Breast epithelium (tissue), 4 donors: Measurements from ENCODE around the gene AGAP1. TPM values are rescaled to one million over a fixed set of nuclear protein-coding genes. Genes with fewer than 3 reads are reported as not detected.

Experiments used
- DNase-seq, 2 donors: peaks; one replicate each; pipeline ENCODE4 v3.0.0-alpha.2; 2019; ENCODE audit warnings: low spot score in 2 of 2
- H3K27ac ChIP-seq, 2 donors: fragments of 200-600 bp; sonication (generic) in 1 of 2; one replicate each; pipeline ENCODE4 v1.5.1; 2016 to 2019; ENCODE audit warnings: mild to moderate bottlenecking in 1 of 2
- H3K27me3 ChIP-seq, 2 donors: fragments of 200-600 bp; sonication (generic) in 1 of 2; one replicate each; pipeline versions ENCODE4 v1.5.1 to v1.6.0; 2017 to 2019; ENCODE audit warnings: control low read depth in 1 of 2, mild to moderate bottlenecking in 1 of 2
- H3K36me3 ChIP-seq: fragments of 200-600 bp; one replicate; pipeline ENCODE4 v1.5.1; 2019
- H3K4me1 ChIP-seq, 2 donors: fragments of 200-600 bp; sonication (generic); one replicate each; pipeline ENCODE4 v1.5.1; 2016 to 2019; ENCODE audit warnings: control low read depth in 1 of 2
- H3K4me3 ChIP-seq, 3 donors: fragments of 200-600 bp; sonication (generic); 1 replicate in 2 of 3; 2 replicates in 1 of 3; pipeline ENCODE4 v1.5.1; 2016 to 2019; ENCODE audit warnings: mild to moderate bottlenecking in 3 of 3, moderate library complexity in 2 of 3
- H3K9me3 ChIP-seq, 2 donors: fragments of 200-600 bp; sonication (generic) in 1 of 2; one replicate each; pipeline ENCODE4 v1.5.1; 2016 to 2019; ENCODE audit warnings: control low read depth in 1 of 2
- POLR2A ChIP-seq: fragments of 450-650 bp; IDR thresholded peaks from one replicate; pipeline ENCODE4 v1.6.1; 2016; ENCODE audit warnings: antibody characterized with exemption, mild to moderate bottlenecking, moderate library complexity
- POLR2AphosphoS5 ChIP-seq, 3 donors: sonication (generic); formaldehyde crosslinking; IDR thresholded peaks; one replicate each; pipeline ENCODE4 v1.6.1; 2017; ENCODE audit warnings: antibody characterized with exemption in 3 of 3
- intact Hi-C: fragments of 100-400 bp; cut with DNase I; formaldehyde crosslinking; loops from one replicate; pipeline ENCODE4 v1.15.1; 2023; ENCODE audit warnings: low total_unique reads
- total RNA-seq, 3 donors: library from RNA; depleted of rRNA; stranded (reverse); fragments of >200 nt; gene quantifications; one replicate each; pipeline ENCODE4 v1.1.0, GENCODE V29; 2016
- TF ChIP-seq, protein P1 (sequence below), 3 donors: fragments of 450-650 bp; IDR thresholded peaks; one replicate each; pipeline ENCODE4 v1.5.1; 2016 to 2017; ENCODE audit warnings: antibody characterized with exemption in 3 of 3, mild to moderate bottlenecking in 3 of 3, moderate library complexity in 3 of 3

Gene AGAP1
- total RNA-seq, 3 donors from 2014 or later = 19.7 to 27.1 (median 25.9) TPM

GRCh38 chr2:235598026-235598425 is 104.2 kb downstream of the AGAP1 start:
- intact Hi-C loops = no loop called here
- H3K4me1 ChIP-seq = peaks cover 0 to 2% of the 10 kb centered on the region in 2 donors
- DNase-seq = no peak
- H3K4me3 ChIP-seq = no peak overlapping the region
- no peaks in the 10 kb centered on the region for H3K27me3 ChIP-seq
- H3K36me3 ChIP-seq = no peaks in the 10 kb centered on the region
- TF ChIP-seq, protein P1, sequence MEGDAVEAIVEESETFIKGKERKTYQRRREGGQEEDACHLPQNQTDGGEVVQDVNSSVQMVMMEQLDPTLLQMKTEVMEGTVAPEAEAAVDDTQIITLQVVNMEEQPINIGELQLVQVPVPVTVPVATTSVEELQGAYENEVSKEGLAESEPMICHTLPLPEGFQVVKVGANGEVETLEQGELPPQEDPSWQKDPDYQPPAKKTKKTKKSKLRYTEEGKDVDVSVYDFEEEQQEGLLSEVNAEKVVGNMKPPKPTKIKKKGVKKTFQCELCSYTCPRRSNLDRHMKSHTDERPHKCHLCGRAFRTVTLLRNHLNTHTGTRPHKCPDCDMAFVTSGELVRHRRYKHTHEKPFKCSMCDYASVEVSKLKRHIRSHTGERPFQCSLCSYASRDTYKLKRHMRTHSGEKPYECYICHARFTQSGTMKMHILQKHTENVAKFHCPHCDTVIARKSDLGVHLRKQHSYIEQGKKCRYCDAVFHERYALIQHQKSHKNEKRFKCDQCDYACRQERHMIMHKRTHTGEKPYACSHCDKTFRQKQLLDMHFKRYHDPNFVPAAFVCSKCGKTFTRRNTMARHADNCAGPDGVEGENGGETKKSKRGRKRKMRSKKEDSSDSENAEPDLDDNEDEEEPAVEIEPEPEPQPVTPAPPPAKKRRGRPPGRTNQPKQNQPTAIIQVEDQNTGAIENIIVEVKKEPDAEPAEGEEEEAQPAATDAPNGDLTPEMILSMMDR (IDR thresholded peaks at IDR 0.05) = no peak
- TF ChIP-seq POLR2AphosphoS5 (IDR thresholded peaks at IDR 0.05) (no peak), POLR2A (no peak)
- no peak overlapping the region for H3K27ac ChIP-seq
- no peaks in the 10 kb centered on the region for H3K9me3 ChIP-seq

DNA sequence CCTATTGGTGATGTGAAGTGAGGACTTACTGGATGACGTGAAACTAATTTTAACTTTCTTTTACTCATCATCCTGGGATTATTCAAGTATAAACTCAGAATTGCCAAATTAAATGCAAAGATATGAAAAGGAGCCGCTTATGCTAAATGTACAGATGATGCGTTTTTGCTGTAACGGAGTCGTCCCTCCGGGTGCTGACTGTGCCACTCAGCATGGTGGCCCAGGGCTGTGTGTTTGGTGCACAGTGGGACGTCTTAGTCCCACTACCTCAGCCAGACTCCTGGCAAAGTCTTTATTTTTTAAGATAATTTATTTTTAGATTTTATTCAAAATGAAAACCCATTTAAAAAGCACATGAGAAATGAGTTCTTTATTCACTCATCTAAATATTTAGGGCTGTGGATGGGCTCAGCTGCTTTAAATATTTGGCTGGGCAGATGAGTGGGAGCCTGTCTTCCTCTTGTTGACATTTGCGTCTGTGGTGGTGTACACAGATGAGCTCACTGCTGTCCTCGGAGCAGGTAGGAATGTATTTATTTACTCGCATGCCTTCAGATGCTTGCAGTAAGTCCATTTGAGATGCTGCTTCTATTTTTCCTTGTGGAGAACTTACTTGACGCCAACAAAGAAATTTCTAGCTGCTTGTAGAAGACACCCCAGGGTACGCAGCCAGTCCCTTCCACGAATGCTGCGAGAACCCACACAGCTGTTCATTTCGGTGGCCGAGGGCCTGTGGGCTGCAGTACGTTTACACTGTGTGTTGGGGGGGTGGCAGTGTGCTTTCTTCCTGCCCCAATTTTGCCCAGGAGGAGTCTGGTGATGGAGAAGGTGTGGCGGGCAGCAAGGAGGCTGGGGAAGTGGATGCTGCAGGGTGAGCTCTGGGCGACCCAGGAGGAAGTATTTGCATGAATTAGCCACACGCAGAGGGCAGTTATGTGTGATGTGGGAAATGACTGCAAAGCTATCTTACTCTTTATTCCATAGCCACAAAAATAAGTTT is 105.0 kb downstream of the AGAP1 start:
- H3K4me3 ChIP-seq = no peak overlapping the region
- H3K4me1 ChIP-seq = peaks cover 0 to 2% of the 10 kb centered on the region in 2 donors
- TF ChIP-seq POLR2AphosphoS5 (IDR thresholded peaks at IDR 0.05) (no peak), POLR2A (no peak)
- TF ChIP-seq, protein P1 (IDR thresholded peaks at IDR 0.05) = no peak
- H3K27me3 ChIP-seq = no peaks in the 10 kb centered on the region
- DNase-seq = no peak
- H3K9me3 ChIP-seq = no peaks in the 10 kb centered on the region
- no peak overlapping the region for H3K27ac ChIP-seq
- H3K36me3 ChIP-seq = no peaks in the 10 kb centered on the region
- intact Hi-C loops = no loop called here

- no peak for TF ChIP-seq POLR2AphosphoS5 (IDR thresholded peaks at IDR 0.05)
- TF ChIP-seq, protein P1 (IDR thresholded peaks at IDR 0.05) = no peak
- TF ChIP-seq POLR2A = no peak
- Histone ChIP-seq H3K4me1 (peaks cover 0 to 2% of the 10 kb centered on the region in 2 donors), H3K27me3 (no peaks in the 10 kb centered on the region), H3K9me3 (no peaks in the 10 kb centered on the region), H3K4me3 (no peak overlapping the region), H3K36me3 (no peaks in the 10 kb centered on the region), H3K27ac (no peak overlapping the region)
- no peak for DNase-seq
- intact Hi-C loops = no loop called here
These were observed 105.9 kb downstream of the AGAP1 start for GRCh38 chr2:235599596-235600338.

- Histone ChIP-seq H3K9me3 (no peaks in the 10 kb centered on the region), H3K27me3 (no peaks in the 10 kb centered on the region), H3K4me3 (no peak overlapping the region), H3K36me3 (no peaks in the 10 kb centered on the region), H3K4me1 (peaks cover 0 to 2% of the 10 kb centered on the region in 2 donors), H3K27ac (no peak overlapping the region)
- DNase-seq = no peak
- TF ChIP-seq, protein P1 (IDR thresholded peaks at IDR 0.05) = no peak
- no peak for TF ChIP-seq POLR2A
- TF ChIP-seq POLR2AphosphoS5 (IDR thresholded peaks at IDR 0.05) = no peak
- intact Hi-C loops = no loop called here
These were observed 106.6 kb downstream of the AGAP1 start for GRCh38 chr2:235600406-235600805.

DNA sequence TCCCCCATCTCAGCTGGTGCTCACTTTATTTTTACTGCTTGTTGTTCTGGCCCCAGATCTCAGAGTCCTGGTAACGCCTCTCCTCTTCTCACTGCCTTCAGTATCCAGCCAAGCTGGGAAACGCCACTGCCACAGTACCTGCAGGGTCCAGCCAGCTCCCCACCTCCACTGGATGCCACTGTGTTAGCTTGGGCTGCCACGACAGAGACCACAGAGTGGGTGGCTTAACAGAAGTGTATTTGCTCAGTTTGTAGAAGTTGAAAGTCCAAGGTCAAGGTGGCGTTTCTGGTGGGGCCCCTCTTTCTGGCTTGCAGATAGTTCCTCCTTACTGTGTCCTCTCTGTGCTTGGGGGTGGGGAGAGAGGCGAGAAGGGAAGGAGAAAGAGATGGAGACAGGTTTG is 107.1 kb downstream of the AGAP1 start:
- Histone ChIP-seq H3K27me3 (no peaks in the 10 kb centered on the region), H3K36me3 (no peaks in the 10 kb centered on the region), H3K27ac (no peak overlapping the region), H3K9me3 (no peaks in the 10 kb centered on the region), H3K4me1 (no peaks in the 10 kb centered on the region), H3K4me3 (no peak overlapping the region)
- TF ChIP-seq, protein P1 (IDR thresholded peaks at IDR 0.05) = no peak
- TF ChIP-seq POLR2A = no peak
- no peak for TF ChIP-seq POLR2AphosphoS5 (IDR thresholded peaks at IDR 0.05)
- DNase-seq = no peak
- intact Hi-C loops = no loop called here
